H9 (cell line): Measurements from ENCODE around the gene DCTPP1. TPM values are rescaled to one million over a fixed set of nuclear protein-coding genes. Genes with fewer than 3 reads are reported as not detected.
"Not testable (repeated sequence)": the region's sequence is repeated elsewhere in the genome, so short reads cannot be mapped to it uniquely, and the experiment has no call there.

Source experiments
- DNase-seq: peaks from one replicate; pipeline ENCODE4 v3.0.0-alpha.2; 2017
- H2AFZ ChIP-seq: one replicate; pipeline ENCODE4 v1.6.1; 2013; ENCODE audit warnings: mild to moderate bottlenecking, low read length, control low read depth, moderate library complexity
- H2AK5ac ChIP-seq: 2 replicates; pipeline ENCODE4 v1.6.1; 2013; ENCODE audit warnings: low read length, control low read depth, mixed read lengths; ENCODE audit not compliant: insufficient read length
- H2BK120ac ChIP-seq: one replicate; pipeline ENCODE4 v1.6.1; 2013; ENCODE audit warnings: low read depth, mild to moderate bottlenecking, low read length, control low read depth, inconsistent platforms; ENCODE audit not compliant: poor library complexity, severe bottlenecking
- H2BK12ac ChIP-seq: 2 replicates; pipeline ENCODE4 v1.6.1; 2013; ENCODE audit warnings: low read length, control low read depth, mixed read lengths, low read depth; ENCODE audit not compliant: insufficient read length
- H2BK15ac ChIP-seq: 2 replicates; pipeline ENCODE4 v1.6.1; 2013; ENCODE audit warnings: low read depth, low read length, control low read depth
- H2BK20ac ChIP-seq: one replicate; pipeline ENCODE4 v1.6.1; 2013; ENCODE audit warnings: low read depth, mild to moderate bottlenecking, low read length, control low read depth, inconsistent platforms; ENCODE audit not compliant: poor library complexity, severe bottlenecking
- H2BK5ac ChIP-seq: 2 replicates; pipeline ENCODE4 v1.6.1; 2013; ENCODE audit warnings: low read length, control low read depth, mixed read lengths; ENCODE audit not compliant: insufficient read length
- H3K14ac ChIP-seq: 2 replicates; pipeline ENCODE4 v1.6.1; 2013; ENCODE audit warnings: low read length, control low read depth; ENCODE audit not compliant: insufficient read depth
- H3K18ac ChIP-seq: 2 replicates; pipeline ENCODE4 v1.6.1; 2013; ENCODE audit warnings: low read depth, mild to moderate bottlenecking, mixed read lengths, low read length, control low read depth; ENCODE audit not compliant: insufficient read length
- H3K23ac ChIP-seq: 2 replicates; pipeline ENCODE4 v1.6.1; 2013; ENCODE audit warnings: low read length, control low read depth, mixed read lengths, low read depth; ENCODE audit not compliant: insufficient read length
- H3K23me2 ChIP-seq: 2 replicates; pipeline ENCODE4 v1.6.1; 2013; ENCODE audit warnings: low read depth, mild to moderate bottlenecking, mixed read lengths, low read length, control low read depth; ENCODE audit not compliant: insufficient read length, poor library complexity, severe bottlenecking
- H3K27ac ChIP-seq: 2 replicates; pipeline ENCODE4 v1.5.1; 2013; ENCODE audit warnings: low read length, control low read depth, mixed read lengths, low read depth; ENCODE audit not compliant: insufficient read length
- H3K27me3 ChIP-seq: 2 replicates; pipeline ENCODE4 v1.6.1; 2013; ENCODE audit warnings: low read length, control low read depth, inconsistent platforms; ENCODE audit not compliant: insufficient read depth
- H3K4ac ChIP-seq: 2 replicates; pipeline ENCODE4 v1.6.1; 2013; ENCODE audit warnings: low read depth, mild to moderate bottlenecking, control low read depth, inconsistent platforms, low read length, moderate library complexity
- H3K4me1 ChIP-seq: 2 replicates; pipeline ENCODE4 v1.6.1; 2013; ENCODE audit warnings: low read length, control low read depth, inconsistent platforms; ENCODE audit not compliant: insufficient read depth
- H3K4me2 ChIP-seq: 2 replicates; pipeline ENCODE4 v1.6.1; 2013; ENCODE audit warnings: low read length, control low read depth, mixed read lengths; ENCODE audit not compliant: insufficient read length, insufficient read depth
- H3K56ac ChIP-seq: 2 replicates; pipeline ENCODE4 v1.6.1; 2013; ENCODE audit warnings: low read depth, mild to moderate bottlenecking, mixed read lengths, low read length, control low read depth; ENCODE audit not compliant: insufficient read length
- H3K79me1 ChIP-seq: 2 replicates; pipeline ENCODE4 v1.6.1; 2013; ENCODE audit warnings: low read depth, mild to moderate bottlenecking, moderate library complexity, low read length, control low read depth, inconsistent platforms; ENCODE audit not compliant: insufficient read depth, poor library complexity, severe bottlenecking
- H3K79me2 ChIP-seq: 2 replicates; pipeline ENCODE4 v1.6.1; 2013; ENCODE audit warnings: low read length, control low read depth, inconsistent platforms; ENCODE audit not compliant: insufficient read depth
- H3K9ac ChIP-seq: 2 replicates; pipeline ENCODE4 v1.6.1; 2013; ENCODE audit warnings: low read length, control low read depth, mixed read lengths; ENCODE audit not compliant: insufficient read length; ENCODE audit errors: extremely low read depth
- H3K9me3 ChIP-seq: one replicate; pipeline ENCODE4 v1.6.1; 2013; ENCODE audit warnings: low read depth, low read length, inconsistent platforms; ENCODE audit not compliant: control insufficient read depth
- H3T11ph ChIP-seq: one replicate; pipeline ENCODE4 v1.6.1; 2013; ENCODE audit warnings: mild to moderate bottlenecking, low read length, control low read depth, inconsistent platforms
- H4K20me1 ChIP-seq: one replicate; pipeline ENCODE4 v1.6.1; 2013; ENCODE audit not compliant: control insufficient read depth, insufficient read length, insufficient read depth
- H4K5ac ChIP-seq: 2 replicates; pipeline ENCODE4 v1.6.1; 2013; ENCODE audit warnings: low read depth, mild to moderate bottlenecking, mixed read lengths, low read length, control low read depth; ENCODE audit not compliant: insufficient read length
- H4K8ac ChIP-seq: replicated peaks from 2 replicates; pipeline ENCODE4 v1.6.1; 2013; ENCODE audit warnings: low read length, control low read depth, mixed read lengths, low read depth; ENCODE audit not compliant: insufficient read length
- H4K91ac ChIP-seq: 2 replicates; pipeline ENCODE4 v1.6.1; 2013; ENCODE audit warnings: low read depth, mild to moderate bottlenecking, moderate library complexity, mixed read lengths, low read length, control low read depth; ENCODE audit not compliant: insufficient read length
- H3K27ac Mint-ChIP-seq, 3 experiments: 2 replicates in 2 of 3; 3 replicates in 1 of 3; pipeline ENCODE4 v1.8.0; 2020 to 2021; ENCODE audit warnings: mixed read lengths in 3 of 3, mild to moderate bottlenecking in 1 of 3, moderate library complexity in 1 of 3
- H3K27me3 Mint-ChIP-seq: 2 replicates; pipeline ENCODE4 v1.8.0; 2021; ENCODE audit warnings: low read depth, mild to moderate bottlenecking, moderate library complexity, mixed read lengths
- H3K36me3 Mint-ChIP-seq, 3 experiments: 2 replicates in 2 of 3; 3 replicates in 1 of 3; pipeline ENCODE4 v1.8.0; 2020 to 2021; ENCODE audit warnings: low read depth in 3 of 3, mixed read lengths in 3 of 3; ENCODE audit not compliant: insufficient read depth in 1 of 3
- H3K4me1 Mint-ChIP-seq, 2 experiments: 2 replicates each; pipeline ENCODE4 v1.8.0; 2020; ENCODE audit warnings: mixed read lengths in 2 of 2
- H3K4me3 Mint-ChIP-seq, 2 experiments: 2 replicates in 1 of 2; 3 replicates in 1 of 2; pipeline ENCODE4 v1.8.0; 2020 to 2021; ENCODE audit warnings: mild to moderate bottlenecking in 2 of 2, mixed read lengths in 2 of 2, moderate library complexity in 1 of 2
- H3K9me3 Mint-ChIP-seq, 2 experiments: 2 replicates in 1 of 2; 3 replicates in 1 of 2; pipeline ENCODE4 v1.8.0; 2020; ENCODE audit warnings: mild to moderate bottlenecking in 2 of 2, mixed read lengths in 2 of 2, moderate library complexity in 1 of 2
- CTCF ChIP-seq: fragments of 200-600 bp; sonication (generic); conservative IDR thresholded peaks from 3 replicates; pipeline ENCODE4 v1.8.0; 2021; ENCODE audit warnings: antibody characterized with exemption, mild to moderate bottlenecking
- WGBS: extraction: QIAGEN DNeasy Blood & Tissue Kit; methylation state at CpG from one replicate; pipeline ENCODE4 v1.1.7; 2013; ENCODE audit warnings: missing lambda C conversion rate, low lambda C conversion rate, mixed read lengths; ENCODE audit not compliant: insufficient read length; ENCODE audit errors: extremely low coverage; 5-methylcytosine and 5-hydroxymethylcytosine counted together
- total RNA-seq: library from RNA; stranded (reverse); gene quantifications from 2 replicates; pipeline ENCODE4 v1.2.1, GENCODE V29; 2021

DCTPP1 gene
- total RNA-seq, 1 experiment from 2014 or later: 78.3 TPM

DNA sequence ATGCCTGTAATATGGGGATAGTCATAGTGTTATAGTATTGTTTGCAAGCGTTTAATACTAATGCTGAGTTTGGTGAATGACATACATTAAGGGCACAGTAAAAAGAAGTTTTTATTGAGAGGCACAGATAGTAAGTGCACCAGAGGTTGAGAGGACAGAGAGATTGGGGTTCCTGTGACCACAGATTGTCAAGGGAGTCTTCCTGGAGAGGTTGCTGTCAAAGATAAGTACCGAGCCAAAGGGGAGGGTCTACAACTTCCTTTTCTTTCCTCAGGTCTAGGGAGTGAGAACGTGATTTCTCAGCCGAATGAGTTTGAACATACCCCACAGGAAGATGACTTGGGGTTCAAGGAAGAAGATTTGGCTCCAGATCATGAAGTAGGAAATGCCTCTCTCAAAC lies 32.8 kb downstream of the DCTPP1 start:
- Histone ChIP-seq H2AK5ac (no peak overlapping the region), H4K8ac (no peak overlapping the region), H3K4me2 (no peak overlapping the region), H3K79me2 (peaks cover 4% of the 10 kb centered on the region; the same call in 1 of the 2 replicates), H3K23ac (no peak overlapping the region), H3K18ac (no peak overlapping the region), H3T11ph (no peak overlapping the region), H4K91ac (no peak overlapping the region), H3K9me3 (no peaks in the 10 kb centered on the region), H4K20me1 (no peaks in the 10 kb centered on the region), H3K56ac (no peak overlapping the region), H2AFZ (no peak overlapping the region), H3K14ac (no peak overlapping the region), H2BK12ac (no peak overlapping the region), H3K27ac (no peak overlapping the region), H3K27me3 (no peaks in the 10 kb centered on the region), H3K9ac (no peak overlapping the region), H3K79me1 (no peaks in the 10 kb centered on the region), H4K5ac (no peak overlapping the region), H2BK120ac (no peak overlapping the region), H2BK5ac (no peak overlapping the region), H3K4ac (no peak overlapping the region), H2BK15ac (no peak overlapping the region), H2BK20ac (no peak overlapping the region), H3K4me1 (no peaks in the 10 kb centered on the region; the same call in 1 of the 2 replicates), H3K23me2 (peaks cover 22% of the 10 kb centered on the region)
- Mint-ChIP-seq H3K4me1 (peaks cover 34 to 47% of the 10 kb centered on the region in 2 experiments), H3K9me3 (no peaks in the 10 kb centered on the region; a peak in 1 of 5 replicates), H3K36me3 (peaks cover 9 to 33% (median 20%) of the 10 kb centered on the region in 3 experiments; a peak in 6 of 7 replicates), H3K27me3 (peaks cover 2% of the 10 kb centered on the region), H3K4me3 (peak overlapping the region; percentile 90 to 91), H3K27ac (no peak overlapping the region)
- DNase-seq: no peak
- WGBS: no CpG with 5 or more reads among the region's 4 CpGs
- no peak for TF ChIP-seq CTCF

GRCh38 chr16:30396627-30397026 lies 33.2 kb downstream of the DCTPP1 start:
- H3K4me2 ChIP-seq: peak overlapping the region; percentile 88
- not testable (repeated sequence) for H3K23ac ChIP-seq, H3K27me3 Mint-ChIP-seq, H3K4ac ChIP-seq, H4K5ac ChIP-seq, H3T11ph ChIP-seq, H4K8ac ChIP-seq, H2AK5ac ChIP-seq, H3K79me1 ChIP-seq, H2BK5ac ChIP-seq, H3K9me3 ChIP-seq, H2BK120ac ChIP-seq, H3K9me3 Mint-ChIP-seq, H3K18ac ChIP-seq, H2AFZ ChIP-seq, DNase-seq, H3K79me2 ChIP-seq, H2BK15ac ChIP-seq, H3K27ac Mint-ChIP-seq, H2BK12ac ChIP-seq, H4K91ac ChIP-seq, H2BK20ac ChIP-seq, H3K27me3 ChIP-seq, H3K4me1 ChIP-seq, H4K20me1 ChIP-seq, H3K56ac ChIP-seq, H3K14ac ChIP-seq, H3K27ac ChIP-seq, H3K9ac ChIP-seq
- H3K4me1 Mint-ChIP-seq: peaks cover 32 to 45% of the 10 kb centered on the region in 2 experiments
- H3K4me3 Mint-ChIP-seq: peak overlapping the region; percentile 90 to 91
- WGBS: no CpG with 5 or more reads among the region's 4 CpGs
- peaks cover 22% of the 10 kb centered on the region for H3K23me2 ChIP-seq
- peaks cover 9 to 33% (median 20%) of the 10 kb centered on the region in 3 experiments; a peak in 6 of 7 replicates for H3K36me3 Mint-ChIP-seq
